GM19463 (cell line): ENCODE results near the gene NDUFA12.

Experiments used
- ATAC-seq: cut with Tn5 transposase; IDR thresholded peaks from one replicate; pipeline ENCODE4 v1.9.1; 2021; ENCODE audit warnings: mild to moderate bottlenecking, moderate library complexity; ENCODE audit not compliant: unreplicated experiment

Gene NDUFA12

GRCh38 chr12:94942663-94943062, 60.8 kb downstream of the NDUFA12 start:
- no peak for ATAC-seq

- ATAC-seq: no peak
Measured at GRCh38 chr12:94941440-94941862, 62.0 kb downstream of the NDUFA12 start.

DNA sequence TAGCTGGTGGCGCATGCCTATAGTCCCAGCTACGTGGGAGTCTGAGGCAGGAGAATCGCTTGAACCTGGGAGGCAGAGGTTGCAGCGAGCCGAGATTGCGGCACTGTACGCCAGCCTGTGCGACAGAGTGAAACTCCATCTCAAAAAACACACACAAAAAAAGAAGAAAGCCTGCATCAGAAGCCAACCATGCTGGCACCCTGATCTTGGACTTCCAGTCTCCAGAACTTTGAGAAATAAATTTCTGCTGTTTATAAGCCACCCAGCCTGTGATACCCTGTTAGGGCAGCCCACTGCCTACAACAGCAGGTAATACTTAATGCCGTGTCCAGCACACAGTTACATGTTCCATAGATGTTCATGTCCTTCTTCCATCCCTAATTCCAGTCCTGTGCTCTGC, 62.7 kb downstream of the NDUFA12 start:
- ATAC-seq: no peak

GRCh38 chr12:94938583-94938982, 64.9 kb downstream of the NDUFA12 start:
- no peak for ATAC-seq

DNA sequence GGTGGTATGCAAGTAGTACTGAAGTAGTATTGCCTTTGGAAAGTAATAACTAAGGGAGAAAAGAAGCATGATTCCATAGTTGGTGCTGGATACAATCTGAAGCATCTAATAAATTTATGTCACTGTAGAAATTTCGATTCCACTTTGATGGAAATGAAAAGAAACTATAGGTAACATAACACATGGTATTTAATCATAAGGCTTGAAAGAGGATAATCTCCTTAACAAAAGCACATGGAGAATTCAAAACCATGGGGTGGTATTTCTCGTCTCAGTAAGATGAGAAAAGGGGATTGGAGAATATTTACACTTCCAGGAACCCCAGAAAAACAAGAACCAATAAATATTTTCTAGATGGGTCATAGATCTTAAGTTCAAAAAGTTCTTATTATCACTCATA, 72.7 kb downstream of the NDUFA12 start:
- no peak for ATAC-seq

GRCh38 chr12:94930216-94930654, 73.3 kb downstream of the NDUFA12 start:
- ATAC-seq: no peak

DNA sequence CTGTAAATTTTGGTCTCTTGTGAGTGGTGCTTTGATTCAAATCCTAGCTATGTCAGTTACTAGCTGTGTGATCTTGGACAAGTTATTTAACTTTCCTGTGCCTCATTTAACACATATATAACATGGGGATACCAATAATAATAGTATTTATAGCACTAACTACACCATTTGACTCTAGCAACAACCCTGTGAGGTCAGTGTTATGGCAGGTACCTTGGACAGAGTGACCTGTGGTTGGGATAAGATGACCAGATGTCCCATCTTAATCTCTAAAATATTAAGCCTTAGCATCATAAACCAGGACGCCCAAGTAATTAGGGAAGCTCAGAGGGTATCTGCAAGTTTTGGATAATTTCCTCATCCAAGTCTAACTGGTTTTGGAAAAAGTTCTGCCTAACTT, 73.7 kb downstream of the NDUFA12 start:
- ATAC-seq: no peak

DNA sequence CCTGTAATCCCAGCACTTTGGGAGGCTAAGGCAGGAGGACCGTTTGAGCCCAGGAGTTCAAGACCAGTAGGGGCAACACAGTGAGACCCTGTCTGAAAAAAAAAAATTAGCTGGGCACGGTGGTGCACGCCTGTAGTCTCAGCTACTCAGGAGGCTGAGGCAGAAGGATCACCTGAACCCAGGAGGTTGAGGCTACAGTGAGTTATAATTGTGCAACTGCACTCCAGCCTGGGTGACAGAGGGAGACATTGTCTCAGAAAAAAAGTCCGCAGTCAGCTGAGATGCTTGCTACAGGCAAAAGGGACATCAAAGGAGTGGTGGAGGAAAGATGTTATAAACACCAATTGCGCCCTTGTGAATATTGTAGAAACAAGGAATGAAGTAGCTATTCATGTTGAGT, 77.8 kb downstream of the NDUFA12 start:
- ATAC-seq: no peak

GRCh38 chr12:94925206-94925605, 78.3 kb downstream of the NDUFA12 start:
- ATAC-seq: no peak

DNA sequence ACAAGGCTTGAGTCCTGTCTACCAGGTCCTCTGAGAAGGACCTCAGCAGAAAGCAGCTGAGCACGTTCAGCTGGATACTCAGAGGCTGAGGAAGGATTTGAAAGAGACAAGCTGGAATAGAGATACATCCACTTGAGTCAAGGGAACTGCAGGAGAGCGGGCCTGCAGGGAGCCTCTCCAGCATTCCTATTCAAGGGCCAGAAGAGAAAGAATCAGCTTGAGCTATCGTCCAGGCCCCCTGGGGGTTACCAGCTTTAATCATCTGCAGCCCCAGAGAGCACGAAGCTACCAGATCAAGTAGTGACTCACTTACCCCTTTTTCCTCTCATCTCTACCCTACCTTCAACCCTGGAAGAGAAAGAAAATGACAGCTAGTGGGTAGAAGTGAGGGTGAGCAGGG, 80.9 kb downstream of the NDUFA12 start:
- no peak for ATAC-seq
